SKM-1 treated with dmso at 0.1 percent for 144 hours (cell line): ENCODE results near the gene DIO1.

Experiments used
- DNase-seq: peaks from one replicate; lab custom pipeline; 2025; ENCODE audit not compliant: unreplicated experiment; lab: John Stamatoyannopoulos, UW

The DIO1 gene

GRCh38 chr1:53938136-53938830 lies 44.3 kb downstream of the DIO1 start:
- DNase-seq, result no peak

- no peak for DNase-seq
These were observed 48.4 kb downstream of the DIO1 start for GRCh38 chr1:53942127-53942957.

- DNase-seq, result no peak
These were observed 49.1 kb downstream of the DIO1 start for GRCh38 chr1:53943090-53943489.

GRCh38 chr1:53943490-53944043 lies 49.6 kb downstream of the DIO1 start:
- DNase-seq, result no peak

- no peak for DNase-seq
These were observed 50.6 kb downstream of the DIO1 start for GRCh38 chr1:53944469-53945182.

- no peak for DNase-seq
These were observed 51.1 kb downstream of the DIO1 start for GRCh38 chr1:53945183-53945432.

- peak; percentile 85 for DNase-seq
These were observed 51.7 kb downstream of the DIO1 start, which contains the start of gene IFT25 for GRCh38 chr1:53945433-53946251. IFT25 (minus strand) TSS chr1:53945699; CDS start chr1:53940082, 5,617 bp downstream.

- peak; percentile 63 for DNase-seq
These were observed 52.5 kb downstream of the DIO1 start, which contains the start of gene LRRC42 for GRCh38 chr1:53946252-53947171. LRRC42 (plus strand) TSS chr1:53946350; CDS start chr1:53952000, 5,650 bp downstream.

- DNase-seq, result no peak
These were observed 53.4 kb downstream of the DIO1 start for GRCh38 chr1:53947172-53947907.

- DNase-seq, result no peak
These were observed 54.3 kb downstream of the DIO1 start for GRCh38 chr1:53948291-53948690.

- no peak for DNase-seq
These were observed 55.3 kb downstream of the DIO1 start for GRCh38 chr1:53949023-53949990.

- no peak for DNase-seq
These were observed 57.7 kb downstream of the DIO1 start for GRCh38 chr1:53951697-53952096.

- DNase-seq, result no peak
These were observed 60.1 kb downstream of the DIO1 start for GRCh38 chr1:53954128-53954527.

GRCh38 chr1:53956308-53957168 lies 62.6 kb downstream of the DIO1 start:
- no peak for DNase-seq

GRCh38 chr1:53957194-53957818 lies 63.3 kb downstream of the DIO1 start:
- DNase-seq, result no peak

GRCh38 chr1:53959664-53960250 lies 65.8 kb downstream of the DIO1 start:
- DNase-seq, result peak; percentile 45
